Activated naive CD4-positive, alpha-beta T cell treated with Interleukin-2 at 50 U/mL for 16 hours (primary cell): ENCODE results near the gene MACF1.

Experiments used
- DNase-seq: peaks from one replicate; pipeline ENCODE4 v3.0.0-alpha.2; 2020

Gene MACF1

DNA sequence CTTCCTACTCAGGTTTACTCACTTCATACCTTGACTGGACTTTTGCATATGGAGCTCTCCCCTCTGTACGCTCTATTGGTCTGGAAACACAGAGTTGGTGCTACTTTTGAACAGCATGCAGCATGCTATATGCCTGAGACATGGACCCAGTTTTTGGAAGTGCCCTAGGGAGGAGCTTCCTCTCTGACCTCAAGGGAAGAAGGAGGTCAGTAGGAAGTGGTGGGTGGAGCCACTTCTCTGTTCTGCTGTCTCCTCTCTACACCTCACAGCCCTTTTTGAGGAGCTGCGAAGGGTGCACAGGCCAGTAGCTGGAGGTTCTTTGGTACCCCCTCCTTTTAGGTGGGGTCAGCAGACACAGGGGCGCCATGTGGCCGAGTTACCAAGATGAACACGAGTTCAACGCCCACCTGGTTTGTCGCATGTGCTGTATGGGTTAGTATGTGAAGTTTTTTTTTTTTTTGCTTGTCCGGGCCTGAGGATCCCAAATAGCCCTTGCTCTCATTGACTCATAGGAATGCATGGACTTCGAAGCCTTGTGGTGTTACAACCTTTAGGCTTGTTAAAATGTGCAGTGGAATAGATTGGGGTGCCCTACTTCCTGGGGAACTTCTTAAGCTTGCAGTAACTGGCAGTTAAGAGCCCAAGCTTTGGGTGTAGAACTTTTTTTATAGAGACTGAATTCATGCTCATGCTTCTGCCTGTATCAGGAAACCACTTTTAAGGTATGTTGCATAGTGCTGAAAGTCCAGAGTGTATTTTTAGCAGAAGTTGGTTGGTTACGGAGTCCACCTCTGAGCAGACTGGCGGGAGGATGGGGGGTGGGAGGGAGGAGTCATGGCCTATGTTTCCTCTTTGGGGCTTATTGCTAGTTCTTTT is 10.7 kb downstream of the MACF1 start:
- DNase-seq, result peak; percentile 35

DNA sequence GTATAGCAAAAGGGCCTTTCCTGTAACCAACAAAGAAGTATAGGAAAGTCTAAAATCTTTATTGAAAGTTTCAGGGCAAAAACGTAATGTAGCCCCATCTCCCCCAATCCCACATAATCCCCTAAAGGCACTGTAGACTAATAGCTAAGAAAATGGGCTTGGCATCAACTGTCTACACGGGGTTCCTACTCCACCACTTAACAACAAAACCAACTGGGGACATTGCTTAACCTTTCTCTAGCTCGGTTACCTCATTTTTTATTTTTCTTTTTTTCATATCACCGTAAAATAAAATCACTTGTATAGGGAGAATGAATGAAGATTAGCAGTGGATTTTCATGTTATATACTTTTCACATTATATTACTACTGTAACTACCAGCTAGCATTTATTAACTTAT is 12.3 kb downstream of the MACF1 start:
- no peak for DNase-seq

DNA sequence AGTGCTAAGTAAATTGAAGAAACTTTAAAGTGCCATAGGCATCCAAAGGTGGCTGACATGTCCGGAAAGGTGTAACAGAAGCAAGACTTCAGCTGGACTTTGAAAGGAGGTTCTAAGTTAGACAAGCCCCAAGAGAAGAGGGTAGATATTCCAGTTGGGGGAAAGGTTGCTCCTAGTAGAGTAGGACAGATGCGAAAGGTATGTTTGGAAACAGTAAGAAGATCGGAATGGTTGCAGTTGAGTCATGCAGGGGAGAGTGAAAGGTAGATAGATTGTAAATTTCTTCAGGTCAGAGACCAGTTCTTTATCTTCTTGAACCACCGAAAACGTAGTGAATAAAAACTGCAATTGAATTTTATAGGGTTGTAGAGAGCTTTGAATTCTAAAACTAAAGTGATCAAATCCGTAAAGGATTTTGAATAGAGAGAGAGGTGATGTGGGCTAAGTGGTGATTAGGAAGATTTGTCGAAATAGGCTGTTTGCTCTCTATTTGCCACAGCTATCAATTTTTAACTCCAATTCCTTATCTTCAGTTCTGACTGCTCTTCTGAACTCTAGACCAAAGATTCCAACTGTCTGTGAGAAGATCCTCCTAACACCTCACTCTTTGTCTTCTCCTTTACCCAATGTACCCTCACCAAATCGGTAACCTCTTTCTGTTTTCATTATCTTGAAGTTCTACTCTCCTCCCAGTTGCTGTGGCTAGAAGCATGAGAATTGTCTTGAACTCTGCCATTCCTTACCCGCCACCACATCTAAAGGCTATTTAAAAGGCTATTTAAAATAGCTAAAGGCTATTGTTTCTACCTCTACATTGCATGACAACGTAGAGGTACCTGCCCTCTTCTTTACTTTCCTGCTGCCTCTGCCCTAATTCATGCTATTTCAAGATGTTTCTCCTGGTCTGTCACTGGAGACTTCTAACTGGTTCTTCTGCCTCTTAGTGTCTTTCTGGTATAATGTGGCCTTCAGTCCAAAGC is 16.7 kb downstream of the MACF1 start:
- DNase-seq, result no peak

DNA sequence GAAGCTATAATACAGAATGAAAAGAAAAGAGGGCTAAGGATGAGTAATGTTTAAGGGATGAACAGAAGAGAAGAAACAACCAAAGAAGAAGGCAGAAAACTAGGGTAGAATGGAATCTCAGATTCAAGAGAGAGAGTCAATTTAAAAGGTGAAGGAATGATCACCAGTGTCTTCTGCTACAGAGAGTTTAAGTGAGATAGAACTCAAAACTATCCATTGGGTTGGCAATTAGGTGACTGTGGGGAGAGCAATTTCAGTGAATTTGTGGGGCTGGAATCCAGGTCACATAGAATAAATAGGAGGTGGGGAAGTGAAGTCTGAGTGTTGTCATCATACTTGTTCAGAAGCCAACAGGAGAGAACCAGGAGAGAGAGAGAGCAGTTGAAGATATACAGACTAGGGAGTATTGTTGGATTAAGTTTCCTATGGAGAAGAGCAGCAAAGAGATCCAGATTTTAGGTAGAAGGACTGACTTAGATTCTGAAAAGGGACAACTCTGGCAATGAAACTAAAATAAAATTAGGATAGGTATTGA is 19.9 kb downstream of the MACF1 start:
- DNase-seq, result no peak

GRCh38 chr1:39226836-39227235 is 22.3 kb downstream of the MACF1 start:
- DNase-seq, result no peak

DNA sequence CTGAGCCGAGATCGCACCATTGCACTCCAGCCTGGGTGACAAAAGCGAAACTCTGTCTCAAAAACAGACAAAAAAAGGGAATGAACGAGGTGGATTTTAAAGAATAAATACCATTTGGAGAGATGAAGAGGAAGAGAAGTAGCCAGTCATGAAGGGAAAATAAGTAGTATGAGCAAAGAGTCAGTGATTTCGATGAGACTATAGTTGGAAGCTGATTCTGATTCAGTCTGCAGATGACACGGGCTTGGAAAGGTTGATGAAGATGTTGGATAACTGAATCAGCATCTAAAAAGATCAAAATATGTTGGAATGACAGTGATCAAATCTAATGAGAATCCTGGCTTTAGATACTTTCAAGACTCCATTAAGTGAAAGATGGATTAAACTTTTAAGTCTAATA is 23.8 kb downstream of the MACF1 start:
- DNase-seq, result no peak

- DNase-seq, result no peak
These were observed 25.0 kb downstream of the MACF1 start for GRCh38 chr1:39229504-39229903.

DNA sequence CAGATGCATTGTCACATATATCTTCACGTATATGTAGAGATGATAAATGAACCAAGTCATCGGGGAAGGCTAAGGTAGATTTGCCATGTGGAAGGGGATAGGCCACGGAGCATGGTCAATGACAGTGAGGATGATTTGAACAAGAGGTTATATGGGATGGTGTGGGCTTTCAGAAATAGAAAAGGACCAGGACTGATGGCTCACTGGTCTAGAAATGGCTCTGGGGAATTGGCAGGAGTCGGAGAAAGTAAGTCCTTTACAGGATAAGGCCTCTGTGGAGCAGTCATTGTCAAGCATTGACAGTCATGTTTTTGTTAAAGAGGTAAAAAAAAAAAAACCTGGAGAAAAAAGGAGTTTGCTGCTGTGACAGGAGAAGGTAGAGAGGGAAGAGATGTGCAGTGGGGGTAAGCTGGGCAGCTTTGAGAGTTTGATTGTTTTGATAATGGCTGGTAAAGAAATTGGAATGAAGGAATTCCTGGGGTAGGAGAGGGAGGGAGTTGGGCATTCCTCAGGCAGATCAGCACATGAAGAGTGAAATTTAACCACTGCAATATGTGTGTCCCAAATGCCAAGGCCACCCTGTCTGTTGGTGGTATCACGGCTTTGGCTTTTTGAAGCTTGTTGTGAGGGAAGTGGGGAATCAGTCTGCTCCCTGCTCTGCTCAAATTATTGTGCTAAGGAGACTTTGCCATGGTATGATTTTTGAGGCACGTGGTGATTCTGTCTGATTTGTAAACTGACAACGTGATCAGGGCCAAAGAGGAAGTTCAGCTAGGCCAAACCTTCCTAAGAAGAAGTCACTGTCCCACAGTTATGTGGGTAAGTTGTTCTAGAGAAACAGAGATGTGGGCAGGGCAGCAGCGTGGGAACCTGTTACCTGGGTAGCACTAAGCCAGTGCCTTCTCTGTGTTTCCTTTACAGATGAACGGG is 26.0 kb downstream of the MACF1 start:
- DNase-seq, result peak; percentile 53

DNA sequence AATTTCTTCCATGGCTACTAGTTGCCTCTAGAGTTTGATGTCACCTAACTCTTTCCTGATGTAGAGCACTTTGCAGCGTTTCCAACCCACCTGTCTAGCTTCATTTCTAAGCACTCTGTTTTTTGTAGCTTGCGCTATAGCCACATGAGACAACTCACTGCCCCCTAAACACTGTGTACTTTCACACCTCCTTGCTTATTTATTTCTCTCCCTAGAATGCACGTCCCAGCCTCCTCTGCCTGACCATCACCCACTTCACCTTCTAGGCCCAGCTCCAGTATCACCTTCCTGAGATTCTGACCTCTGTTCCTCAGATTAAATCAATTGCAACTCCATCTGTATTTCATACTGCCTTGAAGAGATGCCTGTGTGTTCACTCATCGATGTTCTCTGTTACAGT is 32.5 kb downstream of the MACF1 start:
- no peak for DNase-seq

- DNase-seq, result no peak
These were observed 34.0 kb downstream of the MACF1 start for GRCh38 chr1:39238476-39238875.

DNA sequence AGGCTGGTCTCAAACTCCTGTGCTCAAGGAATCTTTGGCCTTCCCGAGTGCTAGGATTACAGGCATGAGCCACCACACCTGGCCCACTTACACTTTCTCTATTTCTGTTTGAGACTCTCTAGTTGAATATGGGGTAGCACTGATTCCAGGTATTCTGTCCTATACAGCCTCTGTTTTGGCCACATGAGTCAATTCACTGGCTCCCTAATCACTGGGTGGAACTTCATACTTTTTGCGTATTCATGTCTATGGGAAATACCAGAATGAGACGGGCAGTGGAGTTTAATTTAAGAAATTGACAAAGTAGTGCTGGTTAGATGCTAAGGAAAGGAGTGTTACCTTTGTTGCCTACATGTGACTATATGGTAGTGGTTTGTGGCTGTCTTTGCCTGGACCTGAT is 35.5 kb downstream of the MACF1 start:
- no peak for DNase-seq

- DNase-seq, result no peak
These were observed 38.8 kb downstream of the MACF1 start for GRCh38 chr1:39243302-39243701.

- no peak for DNase-seq
These were observed 46.2 kb downstream of the MACF1 start for GRCh38 chr1:39250460-39251240.

- no peak for DNase-seq
These were observed 50.7 kb downstream of the MACF1 start for GRCh38 chr1:39255222-39255621.

DNA sequence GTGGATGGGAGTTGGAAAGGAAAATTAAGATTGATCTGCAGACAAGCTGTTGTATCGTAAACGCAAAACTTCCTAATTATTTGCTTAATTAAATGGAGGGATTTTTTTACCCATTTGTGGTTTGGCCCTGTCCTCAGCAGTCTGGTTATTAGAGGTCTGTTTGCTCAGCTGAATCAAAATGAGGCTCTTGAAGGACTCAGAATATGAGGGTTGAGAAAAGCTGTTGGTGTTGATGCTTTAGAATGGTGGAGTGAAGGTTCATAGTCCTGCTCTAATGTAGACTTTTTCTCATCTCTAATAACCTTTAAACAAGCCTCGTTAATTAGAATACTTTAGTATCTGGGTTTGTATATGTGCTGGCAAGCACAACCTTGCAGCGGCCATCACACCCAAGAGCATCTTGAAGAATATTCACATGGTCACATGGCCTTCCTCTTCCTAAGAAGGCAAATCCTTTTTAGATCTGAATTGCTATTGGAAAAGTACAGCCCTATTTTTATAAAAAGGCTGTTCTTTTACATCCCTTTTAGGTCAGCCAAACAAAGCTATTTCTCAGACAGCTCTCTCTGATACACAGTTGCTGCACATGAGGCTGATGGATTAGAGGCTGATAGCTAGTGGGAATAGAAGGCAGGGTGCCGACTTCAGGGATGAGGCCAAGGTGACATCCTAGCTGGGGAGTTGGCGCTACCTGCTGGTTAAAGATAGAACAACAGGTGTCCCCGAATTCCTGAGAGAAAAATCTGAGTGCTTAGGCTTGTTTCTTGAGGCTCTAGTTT is 53.8 kb downstream of the MACF1 start:
- DNase-seq, result peak; percentile 65

- no peak for DNase-seq
These were observed 54.4 kb downstream of the MACF1 start for GRCh38 chr1:39258925-39259244.

DNA sequence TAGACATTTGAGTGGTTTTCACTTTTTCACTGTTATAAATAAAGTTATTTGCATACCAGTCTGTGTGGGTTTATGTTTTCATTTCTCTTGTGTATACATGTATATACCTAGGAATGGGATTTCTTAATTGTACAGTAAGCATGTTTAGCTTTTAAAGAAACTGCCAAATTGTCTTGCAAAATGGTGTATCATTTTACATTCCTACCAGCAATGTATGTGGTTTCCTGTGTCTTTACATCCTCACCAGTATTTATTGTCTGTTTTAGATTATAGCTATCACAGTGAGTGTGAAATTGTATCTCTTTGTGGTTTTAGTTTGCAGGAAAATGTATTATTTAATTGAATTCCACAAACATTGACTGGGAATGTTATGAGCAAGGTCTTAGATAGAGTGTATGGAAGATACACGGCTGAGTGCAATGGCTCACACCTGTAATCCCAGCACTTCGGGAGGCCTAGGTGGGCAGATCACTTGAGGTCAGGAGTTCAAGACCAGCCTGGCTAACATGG is 57.3 kb downstream of the MACF1 start:
- DNase-seq, result no peak

DNA sequence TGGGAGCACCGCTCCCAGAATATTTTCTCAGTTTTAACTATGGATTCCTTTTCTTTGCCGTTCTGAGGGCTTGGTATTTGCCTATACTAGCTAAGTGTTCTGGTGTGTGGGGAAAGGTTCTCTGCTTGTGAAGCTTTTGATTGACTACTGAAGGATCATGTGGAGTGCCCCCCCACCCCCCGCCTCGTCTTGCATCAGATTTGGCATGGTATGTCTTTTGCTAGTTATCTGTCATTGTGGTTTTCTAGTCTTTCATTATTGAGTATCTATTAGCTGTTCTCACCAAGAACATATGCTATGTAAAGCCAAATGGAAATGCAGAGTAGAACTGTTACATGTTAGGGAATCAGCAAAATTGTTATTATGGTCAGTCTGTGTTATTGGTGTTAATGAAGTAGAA is 58.3 kb downstream of the MACF1 start:
- DNase-seq, result peak; percentile 28

- DNase-seq, result no peak
These were observed 61.8 kb downstream of the MACF1 start for GRCh38 chr1:39266269-39266668.

DNA sequence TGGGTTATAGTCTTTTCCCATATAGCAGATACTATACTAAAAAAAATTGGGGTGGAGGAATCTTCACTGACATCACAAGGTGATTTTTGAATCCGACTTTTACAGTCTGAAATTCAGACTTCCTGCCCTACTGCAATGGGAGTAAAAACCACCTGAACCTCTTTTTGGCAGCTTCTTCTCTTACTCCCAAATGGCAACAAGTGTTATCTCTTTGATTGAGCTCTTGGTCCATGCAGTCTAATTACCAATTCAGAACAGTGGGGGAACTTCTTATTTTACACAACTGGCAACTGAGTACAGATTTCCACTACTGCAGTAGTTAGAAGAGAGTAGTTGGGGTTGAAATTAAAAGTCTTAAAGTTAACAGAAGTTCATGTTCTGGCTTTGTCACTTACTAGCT is 62.3 kb downstream of the MACF1 start:
- DNase-seq, result no peak

DNA sequence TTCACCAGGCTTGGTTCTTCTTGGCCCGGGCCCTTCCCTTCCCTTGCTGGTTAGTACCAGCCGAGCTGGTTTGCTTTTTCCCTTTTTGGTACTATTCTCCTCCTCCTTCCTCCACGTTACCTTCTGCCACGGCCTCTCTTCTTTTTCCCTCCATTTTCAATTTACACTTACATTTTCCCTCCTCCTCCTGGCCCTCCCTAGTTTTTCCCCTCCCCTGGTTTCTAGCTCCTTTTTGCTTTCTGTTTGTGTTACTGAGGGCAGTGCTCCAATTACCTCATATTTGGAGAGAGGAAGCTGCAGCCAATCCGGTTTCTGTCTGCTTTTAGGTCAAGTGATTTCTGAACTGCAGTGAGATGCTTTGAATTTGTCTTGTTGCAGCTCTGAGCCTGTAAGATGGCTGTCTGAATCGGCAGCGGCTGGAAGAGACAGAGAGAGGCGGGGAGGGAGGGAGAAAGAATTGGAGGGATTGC is 63.7 kb downstream of the MACF1 start:
- no peak for DNase-seq
